Measurements from ENCODE around the gene SH3PXD2A. TPM values are rescaled to one million over a fixed set of nuclear protein-coding genes. Genes with fewer than 3 reads are reported as not detected.
A peak's percentile ranks its signal among the peaks of the same experiment; 100 is the strongest.

Gene SH3PXD2A
- total RNA-seq, 1 donor from 2014 or later, result 17.3 TPM

- Histone ChIP-seq H4K20me1 (ENCODE audit: insufficient read depth, low read length) (no peaks in the 10 kb centered on the region), H3K4me1 (ENCODE audit: insufficient read depth, low read length) (peaks cover 56% of the 10 kb centered on the region), H3K79me2 (ENCODE audit: insufficient read depth, low read length) (no peaks in the 10 kb centered on the region), H3K9me3 (ENCODE audit: insufficient read depth, low read depth, low read length) (no peaks in the 10 kb centered on the region), H3K4me3 (ENCODE audit: insufficient read depth, low read depth, low read length) (no peak overlapping the region), H3K4me2 (ENCODE audit: low read length) (peak overlapping the region; percentile 18), H3K9ac (ENCODE audit: low read length) (peak overlapping the region; percentile 7), H2AFZ (ENCODE audit: low read depth, low read length) (peak overlapping the region; percentile 1), H3K27me3 (ENCODE audit: insufficient read depth, low read length) (no peaks in the 10 kb centered on the region), H3K27ac (ENCODE audit: low read depth, low read length) (peak overlapping the region; percentile 24), H3K36me3 (ENCODE audit: insufficient read depth, low read length) (no peaks in the 10 kb centered on the region)
- H3K27ac Mint-ChIP-seq (ENCODE audit: unreplicated experiment), result peak overlapping the region; percentile 58
- FAIRE-seq (no peak), DNase-seq (ENCODE audit: low read depth) (no peak)
- H3K4me3 Mint-ChIP-seq (ENCODE audit: unreplicated experiment), result peak overlapping the region; percentile 14
- no peaks in the 10 kb centered on the region for H3K27me3 Mint-ChIP-seq (ENCODE audit: low read depth, unreplicated experiment)
- peaks cover 43% of the 10 kb centered on the region for H3K4me1 Mint-ChIP-seq (ENCODE audit: low read depth, unreplicated experiment)
- TF ChIP-seq EZH2 (IDR thresholded peaks at IDR 0.05; ENCODE audit: insufficient read depth, low read length) (no peak), CTCF (IDR thresholded peaks at IDR 0.05; ENCODE audit: insufficient read depth, low read depth, low read length) (no peak)
- H3K9me3 Mint-ChIP-seq (ENCODE audit: unreplicated experiment), result no peaks in the 10 kb centered on the region
- no peaks in the 10 kb centered on the region for H3K36me3 Mint-ChIP-seq (ENCODE audit: low read depth, unreplicated experiment)
Observed at GRCh38 chr10:103763374-103764202, 91.8 kb downstream of the SH3PXD2A start.

- DNase-seq (ENCODE audit: low read depth), result no peak
- Histone ChIP-seq H3K4me1 (ENCODE audit: insufficient read depth, low read length) (peaks cover 63% of the 10 kb centered on the region), H3K79me2 (ENCODE audit: insufficient read depth, low read length) (no peaks in the 10 kb centered on the region), H3K9ac (ENCODE audit: low read length) (peak overlapping the region; percentile 7), H3K4me2 (ENCODE audit: low read length) (no peak overlapping the region), H3K27me3 (ENCODE audit: insufficient read depth, low read length) (no peaks in the 10 kb centered on the region), H3K36me3 (ENCODE audit: insufficient read depth, low read length) (no peaks in the 10 kb centered on the region), H3K9me3 (ENCODE audit: insufficient read depth, low read depth, low read length) (no peaks in the 10 kb centered on the region), H2AFZ (ENCODE audit: low read depth, low read length) (no peak overlapping the region), H3K27ac (ENCODE audit: low read depth, low read length) (no peak overlapping the region), H4K20me1 (ENCODE audit: insufficient read depth, low read length) (no peaks in the 10 kb centered on the region), H3K4me3 (ENCODE audit: insufficient read depth, low read depth, low read length) (no peak overlapping the region)
- TF ChIP-seq EZH2 (IDR thresholded peaks at IDR 0.05; ENCODE audit: insufficient read depth, low read length) (no peak), CTCF (IDR thresholded peaks at IDR 0.05; ENCODE audit: insufficient read depth, low read depth, low read length) (no peak)
- peak overlapping the region; percentile 22 for H3K4me3 Mint-ChIP-seq (ENCODE audit: unreplicated experiment)
- no peaks in the 10 kb centered on the region for H3K36me3 Mint-ChIP-seq (ENCODE audit: low read depth, unreplicated experiment)
- no peak overlapping the region for H3K27ac Mint-ChIP-seq (ENCODE audit: unreplicated experiment)
- no peak for FAIRE-seq
- peaks cover 48% of the 10 kb centered on the region for H3K4me1 Mint-ChIP-seq (ENCODE audit: low read depth, unreplicated experiment)
- H3K9me3 Mint-ChIP-seq (ENCODE audit: unreplicated experiment), result no peaks in the 10 kb centered on the region
- no peaks in the 10 kb centered on the region for H3K27me3 Mint-ChIP-seq (ENCODE audit: low read depth, unreplicated experiment)
Observed at GRCh38 chr10:103762916-103763315, 92.5 kb downstream of the SH3PXD2A start.

GRCh38 chr10:103762162-103762561, 93.2 kb downstream of the SH3PXD2A start:
- no peaks in the 10 kb centered on the region for H3K36me3 Mint-ChIP-seq (ENCODE audit: low read depth, unreplicated experiment)
- Histone ChIP-seq H3K27ac (ENCODE audit: low read depth, low read length) (no peak overlapping the region), H3K9ac (ENCODE audit: low read length) (no peak overlapping the region), H3K27me3 (ENCODE audit: insufficient read depth, low read length) (no peaks in the 10 kb centered on the region), H4K20me1 (ENCODE audit: insufficient read depth, low read length) (no peaks in the 10 kb centered on the region), H3K4me1 (ENCODE audit: insufficient read depth, low read length) (peaks cover 71% of the 10 kb centered on the region), H3K79me2 (ENCODE audit: insufficient read depth, low read length) (no peaks in the 10 kb centered on the region), H3K9me3 (ENCODE audit: insufficient read depth, low read depth, low read length) (no peaks in the 10 kb centered on the region), H2AFZ (ENCODE audit: low read depth, low read length) (no peak overlapping the region), H3K36me3 (ENCODE audit: insufficient read depth, low read length) (no peaks in the 10 kb centered on the region), H3K4me2 (ENCODE audit: low read length) (no peak overlapping the region), H3K4me3 (ENCODE audit: insufficient read depth, low read depth, low read length) (no peak overlapping the region)
- no peaks in the 10 kb centered on the region for H3K9me3 Mint-ChIP-seq (ENCODE audit: unreplicated experiment)
- H3K4me3 Mint-ChIP-seq (ENCODE audit: unreplicated experiment), result no peak overlapping the region
- H3K27me3 Mint-ChIP-seq (ENCODE audit: low read depth, unreplicated experiment), result no peaks in the 10 kb centered on the region
- H3K4me1 Mint-ChIP-seq (ENCODE audit: low read depth, unreplicated experiment), result peaks cover 52% of the 10 kb centered on the region
- no peak overlapping the region for H3K27ac Mint-ChIP-seq (ENCODE audit: unreplicated experiment)
- FAIRE-seq, result no peak
- no peak for DNase-seq (ENCODE audit: low read depth)
- no peak for TF ChIP-seq CTCF (IDR thresholded peaks at IDR 0.05; ENCODE audit: insufficient read depth, low read depth, low read length)
- TF ChIP-seq EZH2 (IDR thresholded peaks at IDR 0.05; ENCODE audit: insufficient read depth, low read length), result no peak
